Adrenal gland (tissue), 12 donors: ENCODE results near the gene MAGOH. TPM values are rescaled to one million over a fixed set of nuclear protein-coding genes. Genes with fewer than 3 reads are reported as not detected.

Experiments used
- DNase-seq, 7 donors: peaks; one replicate each; pipeline ENCODE4 v3.0.0-alpha.2; 2019 to 2020
- H3K27ac ChIP-seq, 5 donors: fragments of 200-600 bp; sonication (generic) in 4 of 5; 1 replicate in 3 of 5; 2 replicates in 2 of 5; pipeline versions ENCODE4 v1.5.1 to v1.8.0; 2016 to 2020; ENCODE audit warnings: mild to moderate bottlenecking in 1 of 5
- H3K27me3 ChIP-seq: fragments of 200-600 bp; 2 replicates; pipeline ENCODE4 v1.8.0; 2021
- H3K36me3 ChIP-seq, 2 donors: fragments of 200-600 bp; replicated peaks in 1 of 2; 1 replicate in 1 of 2; 2 replicates in 1 of 2; pipeline versions ENCODE4 v1.5.1 to v1.8.0; 2018 to 2022
- H3K4me1 ChIP-seq, 2 donors: fragments of 200-600 bp; replicated peaks in 1 of 2; 1 replicate in 1 of 2; 2 replicates in 1 of 2; pipeline versions ENCODE4 v1.5.1 to v1.8.0; 2018 to 2021
- H3K4me3 ChIP-seq, 4 donors: fragments of 200-600 bp; sonication (generic) in 3 of 4; one replicate each; pipeline ENCODE4 v1.5.1; 2016 to 2018
- H3K9me3 ChIP-seq, 3 donors: fragments of 200-600 bp; sonication (generic) in 1 of 3; replicated peaks in 1 of 3; 1 replicate in 2 of 3; 2 replicates in 1 of 3; pipeline versions ENCODE4 v1.5.1 to v1.8.0; 2016 to 2021
- POLR2A ChIP-seq, 2 donors: fragments of 450-650 bp; IDR thresholded peaks; one replicate each; pipeline ENCODE4 v1.6.1; 2017; ENCODE audit warnings: antibody characterized with exemption in 2 of 2, mild to moderate bottlenecking in 2 of 2, moderate library complexity in 1 of 2
- WGBS, 4 donors: extraction: QIAGEN DNeasy Blood & Tissue Kit in 2 of 4; methylation state at CpG; one replicate each; pipeline versions ENCODE4 v1.1.5 to v1.1.7; 2013 to 2017; 5-methylcytosine and 5-hydroxymethylcytosine counted together
- intact Hi-C, 2 donors: fragments of 100-400 bp; cut with DNase I; formaldehyde crosslinking; loops; one replicate each; pipeline versions ENCODE4 v1.14.1 to v1.15.0; 2022 to 2023
- polyA plus RNA-seq, 3 donors: library from polyadenylated mRNA; stranded (reverse); fragments of 200-250 nt in 2 of 3; fragments of 350-450 nt in 1 of 3; fragmentation: Illumina TruSeq in 1 of 3; extraction: RNeasy Lipid Tissue Mini Kit (QIAGEN cat#74804) in 1 of 3; gene quantifications; one replicate each; pipeline ENCODE4 v1.2.3, GENCODE V29; 2013 to 2014
- total RNA-seq, 9 donors: library from RNA; depleted of rRNA in 4 of 9; stranded (reverse); fragments of >200 nt in 4 of 9; fragments of 120-200 nt in 1 of 9; fragmentation: NEBNext Ultra II Directional in 1 of 9; extraction: Animal tissue kit (Norgen Biotek cat#: 25700) in 1 of 9; gene quantifications; one replicate each; pipeline versions ENCODE4 v1.1.0 to v1.2.4, GENCODE V29; 2013 to 2023
- TF ChIP-seq, protein P1 (sequence below), 6 experiments: fragments of 450-650 bp in 4 of 6; fragments of 200-600 bp in 2 of 6; sonication (generic) in 1 of 6; IDR thresholded peaks; 1 replicate in 5 of 6; 2 replicates in 1 of 6; pipeline versions ENCODE4 v1.5.1 to v1.8.0; 2016 to 2021; ENCODE audit warnings: antibody characterized with exemption in 6 of 6, mild to moderate bottlenecking in 2 of 6, moderate library complexity in 1 of 6
- donor health status: healthy with polysubstance abuse.
- donor health status: Bipolar disorder and iron deficiency.
- donor health status: DM: yes; HTN: yes; CAD: no.
- donor health status: DM: no; HTN: no; CAD: no.
- donor health status: DM: no; HTN: no; CAD: no.
- donor health status: DM: yes; HTN: yes; CAD: no.

Gene MAGOH
- total and polyA plus RNA-seq, 12 donors, result 14.5 to 119 (median 33.3) TPM

- 90 to 94% (median 94%) methylated on average over 10 to 13 of the region's 13 CpGs for WGBS, 4 donors
- Histone ChIP-seq H3K36me3 (no peaks in the 10 kb centered on the region), H3K27me3 (no peaks in the 10 kb centered on the region), H3K4me3 (no peak overlapping the region), H3K4me1 (no peaks in the 10 kb centered on the region), H3K27ac (no peak overlapping the region), H3K9me3 (no peaks in the 10 kb centered on the region)
- no peak for DNase-seq
- intact Hi-C loops, result no loop called here
- TF ChIP-seq, protein P1, sequence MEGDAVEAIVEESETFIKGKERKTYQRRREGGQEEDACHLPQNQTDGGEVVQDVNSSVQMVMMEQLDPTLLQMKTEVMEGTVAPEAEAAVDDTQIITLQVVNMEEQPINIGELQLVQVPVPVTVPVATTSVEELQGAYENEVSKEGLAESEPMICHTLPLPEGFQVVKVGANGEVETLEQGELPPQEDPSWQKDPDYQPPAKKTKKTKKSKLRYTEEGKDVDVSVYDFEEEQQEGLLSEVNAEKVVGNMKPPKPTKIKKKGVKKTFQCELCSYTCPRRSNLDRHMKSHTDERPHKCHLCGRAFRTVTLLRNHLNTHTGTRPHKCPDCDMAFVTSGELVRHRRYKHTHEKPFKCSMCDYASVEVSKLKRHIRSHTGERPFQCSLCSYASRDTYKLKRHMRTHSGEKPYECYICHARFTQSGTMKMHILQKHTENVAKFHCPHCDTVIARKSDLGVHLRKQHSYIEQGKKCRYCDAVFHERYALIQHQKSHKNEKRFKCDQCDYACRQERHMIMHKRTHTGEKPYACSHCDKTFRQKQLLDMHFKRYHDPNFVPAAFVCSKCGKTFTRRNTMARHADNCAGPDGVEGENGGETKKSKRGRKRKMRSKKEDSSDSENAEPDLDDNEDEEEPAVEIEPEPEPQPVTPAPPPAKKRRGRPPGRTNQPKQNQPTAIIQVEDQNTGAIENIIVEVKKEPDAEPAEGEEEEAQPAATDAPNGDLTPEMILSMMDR (IDR thresholded peaks at IDR 0.05), result no peak
- TF ChIP-seq POLR2A (IDR thresholded peaks at IDR 0.05), result no peak
Observed at GRCh38 chr1:53274541-53275185, 36.3 kb upstream of the MAGOH start.

GRCh38 chr1:53274026-53274425 is 35.7 kb upstream of the MAGOH start:
- no peaks in the 10 kb centered on the region for H3K9me3 ChIP-seq
- 93 to 99% (median 95%) methylated on average over 3 to 4 of the region's 4 CpGs for WGBS, 4 donors
- intact Hi-C loops, result no loop called here
- H3K4me1 ChIP-seq, result no peaks in the 10 kb centered on the region
- no peaks in the 10 kb centered on the region for H3K27me3 ChIP-seq
- H3K27ac ChIP-seq, result no peak overlapping the region
- no peak for DNase-seq
- no peak for TF ChIP-seq POLR2A (IDR thresholded peaks at IDR 0.05)
- TF ChIP-seq, protein P1 (IDR thresholded peaks at IDR 0.05), result no peak
- H3K36me3 ChIP-seq, result no peaks in the 10 kb centered on the region
- H3K4me3 ChIP-seq, result no peak overlapping the region

GRCh38 chr1:53273526-53273925 is 35.2 kb upstream of the MAGOH start:
- no peak for DNase-seq
- Histone ChIP-seq H3K27me3 (no peaks in the 10 kb centered on the region), H3K9me3 (no peaks in the 10 kb centered on the region), H3K4me3 (no peak overlapping the region), H3K4me1 (no peaks in the 10 kb centered on the region), H3K36me3 (no peaks in the 10 kb centered on the region), H3K27ac (no peak overlapping the region)
- intact Hi-C loops, result no loop called here
- TF ChIP-seq, protein P1 (IDR thresholded peaks at IDR 0.05), result no peak
- no peak for TF ChIP-seq POLR2A (IDR thresholded peaks at IDR 0.05)
- 80 to 97% (median 87%) methylated on average over 2 of the region's 2 CpGs for WGBS, 4 donors

DNA sequence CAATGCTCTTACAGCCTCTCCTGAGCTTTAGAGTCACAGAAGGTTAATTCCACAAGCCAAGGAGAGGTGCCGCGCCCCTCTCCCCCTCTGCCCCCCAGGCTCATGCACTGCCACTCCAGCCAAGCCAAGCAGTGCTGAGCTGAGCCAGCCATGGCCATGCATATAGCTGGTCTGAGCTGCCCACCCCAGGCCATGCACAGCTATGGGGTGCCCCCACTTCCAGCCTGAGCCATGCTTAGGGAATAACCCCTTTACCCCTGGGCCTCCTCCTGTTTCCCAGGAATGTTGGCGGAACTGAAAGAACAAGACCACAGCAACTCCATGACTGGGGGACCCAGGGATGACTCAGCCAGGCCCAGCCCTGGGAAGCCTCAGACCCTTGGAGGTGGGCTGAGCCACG is 34.0 kb upstream of the MAGOH start:
- no peak for TF ChIP-seq POLR2A (IDR thresholded peaks at IDR 0.05)
- TF ChIP-seq, protein P1 (IDR thresholded peaks at IDR 0.05), result no peak
- H3K36me3 ChIP-seq, result no peaks in the 10 kb centered on the region
- no peaks in the 10 kb centered on the region for H3K27me3 ChIP-seq
- WGBS, 4 donors, result 79 to 100% (median 93%) methylated on average over 2 to 4 of the region's 4 CpGs
- DNase-seq, result no peak
- H3K9me3 ChIP-seq, result no peaks in the 10 kb centered on the region
- no peak overlapping the region for H3K4me3 ChIP-seq
- no peaks in the 10 kb centered on the region for H3K4me1 ChIP-seq
- intact Hi-C loops, result no loop called here
- no peak overlapping the region for H3K27ac ChIP-seq
